ENCODE data around the gene CD200R1. TPM values are rescaled to one million over a fixed set of nuclear protein-coding genes. Genes with fewer than 3 reads are reported as not detected.

Gene CD200R1
- total and polyA plus RNA-seq, 2 donors from 2014 or later: 0.13 to 2.2 TPM

DNA sequence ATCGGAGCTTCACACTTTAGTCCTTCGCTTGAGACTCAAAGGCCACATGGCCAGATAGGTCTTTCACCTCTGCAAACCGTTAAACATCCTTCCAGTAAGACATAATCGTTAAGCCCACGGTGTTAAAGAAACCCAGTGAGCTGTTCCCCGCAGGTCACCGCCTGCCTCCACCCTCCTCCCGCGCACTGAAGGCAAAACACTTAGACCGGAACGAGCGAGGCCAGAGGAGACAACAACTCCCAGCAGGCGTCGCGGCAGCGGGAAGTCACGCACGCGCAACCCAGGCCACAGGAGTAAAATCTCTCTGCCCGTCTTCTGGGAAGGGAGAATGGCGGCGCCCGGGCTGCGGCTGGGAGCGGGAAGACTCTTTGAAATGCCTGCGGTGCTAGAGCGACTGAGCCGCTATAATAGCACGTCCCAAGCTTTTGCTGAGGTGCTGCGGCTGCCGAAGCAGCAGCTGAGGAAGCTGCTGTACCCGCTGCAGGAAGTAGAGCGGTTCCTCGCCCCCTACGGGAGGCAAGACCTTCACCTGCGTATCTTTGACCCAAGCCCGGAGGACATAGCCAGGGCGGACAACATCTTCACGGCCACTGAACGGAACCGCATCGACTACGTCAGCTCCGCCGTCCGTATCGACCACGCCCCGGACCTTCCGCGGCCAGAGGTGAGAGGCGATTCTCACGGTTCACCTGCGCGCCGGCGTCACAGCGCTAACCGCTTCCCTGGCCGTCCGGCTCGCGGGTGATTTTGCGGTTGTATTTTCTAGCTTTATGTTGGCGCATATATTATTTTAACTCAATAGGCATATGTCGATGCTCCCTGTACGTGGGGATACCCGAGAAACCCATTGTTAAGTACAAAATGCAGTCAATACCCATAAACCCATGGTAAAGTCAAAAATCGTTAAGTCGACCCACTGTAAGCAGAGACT lies 16.0 kb upstream of the CD200R1 start, which contains the start of gene GTPBP8:
GTPBP8 (plus strand) TSS at position 313 of the 931 bp plus-strand sequence; CDS start at position 329, 16 bp downstream.
- FAIRE-seq (no peak), DNase-seq (peak; percentile 95 to 98 (median 97))
- peak; percentile 3 for TF ChIP-seq CTCF (IDR thresholded peaks at IDR 0.05; ENCODE audit: borderline replicate concordance, extremely low read depth, insufficient read depth)
- H3K27ac ChIP-seq (ENCODE audit: low read depth in 2 of 2, low read length in 2 of 2): peak within 1 kb of the TSS; percentile 98
- H3K27me3 ChIP-seq (ENCODE audit: control insufficient read depth, insufficient read depth, low read length): no peaks in the 10 kb centered on the region
- H3K4me1 ChIP-seq (ENCODE audit: control insufficient read depth in 2 of 3, insufficient read depth in 2 of 3, low read depth in 1 of 3, low read length in 3 of 3): peaks cover 0 to 4% (median 2%) of the 10 kb centered on the region in 3 donors
- intact Hi-C loops (cut with DNase I): no loop called here
- H3K9ac ChIP-seq (ENCODE audit: low read length in 3 of 3): peak within 1 kb of the TSS; percentile 96 to 99 (median 98)
- no peaks in the 10 kb centered on the region for H3K36me3 ChIP-seq (ENCODE audit: control insufficient read depth in 2 of 3, insufficient read depth in 3 of 3, low read length in 3 of 3)
- H3K9me3 ChIP-seq (ENCODE audit: control insufficient read depth in 2 of 3, insufficient read depth in 1 of 3, low read length in 3 of 3): no peaks in the 10 kb centered on the region
- H3K4me3 ChIP-seq (ENCODE audit: low read length in 3 of 3): peak within 1 kb of the TSS; percentile 86 to 98 (median 97)

DNA sequence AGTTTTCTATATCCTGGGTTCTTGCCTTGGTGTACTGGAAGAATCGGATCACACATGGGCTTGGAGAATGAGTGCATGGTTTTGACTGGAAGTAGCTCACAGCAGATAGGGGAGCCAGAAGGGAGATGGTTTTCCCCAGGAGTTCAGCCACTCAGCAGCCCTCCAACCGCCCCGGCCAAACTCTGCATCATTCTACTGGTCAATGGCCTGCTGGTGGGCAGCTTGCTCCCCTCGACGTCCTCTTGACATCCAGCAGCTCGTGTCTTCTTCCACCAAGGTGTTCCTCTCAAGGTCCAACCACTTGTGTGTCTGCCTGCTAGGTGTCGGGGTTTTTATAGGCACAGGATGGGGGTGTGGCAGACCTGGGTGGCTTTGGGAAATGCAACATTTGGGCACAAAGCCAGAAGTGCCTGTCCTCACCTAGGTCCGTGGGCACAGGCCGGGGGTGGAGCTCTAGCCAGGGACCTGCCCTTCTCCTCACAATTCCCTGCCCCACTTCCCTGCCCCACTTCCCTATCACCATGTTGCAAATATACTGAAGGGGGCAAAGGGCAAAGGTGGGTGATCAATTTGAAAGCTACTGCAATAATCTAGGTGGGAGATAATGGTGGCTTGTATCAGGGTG lies 12.9 kb upstream of the CD200R1 start:
- TF ChIP-seq CTCF (IDR thresholded peaks at IDR 0.05; ENCODE audit: borderline replicate concordance, extremely low read depth, insufficient read depth): no peak
- intact Hi-C loops (cut with DNase I): no loop called here
- peaks cover 0 to 4% (median 2%) of the 10 kb centered on the region in 3 donors for H3K4me1 ChIP-seq (ENCODE audit: control insufficient read depth in 2 of 3, insufficient read depth in 2 of 3, low read depth in 1 of 3, low read length in 3 of 3)
- no peaks in the 10 kb centered on the region for H3K36me3 ChIP-seq (ENCODE audit: control insufficient read depth in 2 of 3, insufficient read depth in 3 of 3, low read length in 3 of 3)
- DNase-seq: peak in 1 of 5 donors; percentile 43
- H3K4me3 ChIP-seq (ENCODE audit: low read length in 3 of 3): no peak overlapping the region
- H3K9ac ChIP-seq (ENCODE audit: low read length in 3 of 3): no peak overlapping the region
- no peaks in the 10 kb centered on the region for H3K9me3 ChIP-seq (ENCODE audit: control insufficient read depth in 2 of 3, insufficient read depth in 1 of 3, low read length in 3 of 3)
- no peaks in the 10 kb centered on the region for H3K27me3 ChIP-seq (ENCODE audit: control insufficient read depth, insufficient read depth, low read length)
- H3K27ac ChIP-seq (ENCODE audit: low read depth in 2 of 2, low read length in 2 of 2): no peak overlapping the region
- FAIRE-seq: no peak

GRCh38 chr3:112984485-112984884 lies 9.6 kb upstream of the CD200R1 start:
- H3K27ac ChIP-seq (ENCODE audit: low read depth in 2 of 2, low read length in 2 of 2): no peak overlapping the region
- DNase-seq (peak in 2 of 5 donors; percentile 43 to 64), FAIRE-seq (no peak)
- H3K4me3 ChIP-seq (ENCODE audit: low read length in 3 of 3): no peak overlapping the region
- H3K9me3 ChIP-seq (ENCODE audit: control insufficient read depth in 2 of 3, insufficient read depth in 1 of 3, low read length in 3 of 3): no peaks in the 10 kb centered on the region
- H3K4me1 ChIP-seq (ENCODE audit: control insufficient read depth in 2 of 3, insufficient read depth in 2 of 3, low read depth in 1 of 3, low read length in 3 of 3): no peaks in the 10 kb centered on the region
- no peak for TF ChIP-seq CTCF (IDR thresholded peaks at IDR 0.05; ENCODE audit: borderline replicate concordance, extremely low read depth, insufficient read depth)
- H3K27me3 ChIP-seq (ENCODE audit: control insufficient read depth, insufficient read depth, low read length): no peaks in the 10 kb centered on the region
- no peaks in the 10 kb centered on the region for H3K36me3 ChIP-seq (ENCODE audit: control insufficient read depth in 2 of 3, insufficient read depth in 3 of 3, low read length in 3 of 3)
- intact Hi-C loops (cut with DNase I): no loop called here
- H3K9ac ChIP-seq (ENCODE audit: low read length in 3 of 3): no peak overlapping the region
